ENCODE measurements around the gene PROB1. TPM values are rescaled to one million over a fixed set of nuclear protein-coding genes. Genes with fewer than 3 reads are reported as not detected.

Gene PROB1
- total and polyA plus RNA-seq, 2 of the 13 experiments (the other 11 are each of a cell fraction or from before 2014, with no cell fraction given) = 0.69 to 1.1 TPM

GRCh38 chr5:139439013-139439903, 44.4 kb upstream of the PROB1 start, which contains the start of gene DNAJC18 (continued):
- peak; percentile 67 for TF ChIP-seq PRDM10 (CRISPR knock-in tag; IDR thresholded peaks at IDR 0.05; ENCODE audit: low read depth)
- TF ChIP-seq ZNF574 (CRISPR knock-in tag; IDR thresholded peaks at IDR 0.05) = peak; percentile 90
- TF ChIP-seq TFE3 (CRISPR knock-in tag; IDR thresholded peaks at IDR 0.05) = no peak; the same call in 1 of the 2 replicates
- no peak for TF ChIP-seq GABPA (IDR thresholded peaks at IDR 0.05; ENCODE audit: low read depth, low read length)
- peak; percentile 61 for TF ChIP-seq GABPA (CRISPR knock-in tag; IDR thresholded peaks at IDR 0.05; ENCODE audit: low read depth)
- TF ChIP-seq ZNF10 (CRISPR knock-in tag; IDR thresholded peaks at IDR 0.05; ENCODE audit: borderline replicate concordance, low read depth) = no peak
- no peak for TF ChIP-seq KIAA2018 (CRISPR knock-in tag; IDR thresholded peaks at IDR 0.05; ENCODE audit: borderline replicate concordance)
- TF ChIP-seq ZNF710 (CRISPR knock-in tag; IDR thresholded peaks at IDR 0.05; ENCODE audit: borderline replicate concordance) = peak; percentile 60; the same call in 1 of the 2 replicates
